K562 (cell line): ENCODE measurements around the gene NEUROD2. TPM values are rescaled to one million over a fixed set of nuclear protein-coding genes. Genes with fewer than 3 reads are reported as not detected.

Experiments used
- ATAC-seq: fragments of 200-7000 bp; cut with Tn5 transposase; 3 replicates; pipeline ENCODE4 v1.9.1; 2020; ENCODE audit warnings: moderate library complexity
- BruUV-seq: library from RNA; stranded (reverse); fragments of 400-500 nt; replicated peaks from 2 replicates; lab custom pipeline; 2021; lab: Mats Ljungman, UMichigan
- CTCF ChIA-PET: fragments of 300-600 bp; formaldehyde crosslinking; extraction: SDS; loops from one replicate; lab custom pipeline; 2021; ENCODE audit warnings: low intra/inter-chr PET ratio; lab: Yijun Ruan, JAX
- POLR2A ChIA-PET: fragments of 300-600, 350-650 bp; sonication (Branson Sonifier 250); formaldehyde crosslinking; extraction: SDS; loops from one replicate; lab custom pipeline; 2021; ENCODE audit warnings: antibody characterized with exemption, inconsistent platforms; lab: Yijun Ruan, JAX
- DNase-seq, 4 experiments: peaks; one replicate each; pipeline versions ENCODE4 v3.0.0 to v3.0.0-alpha.2; 2011 to 2018; ENCODE audit warnings: low spot score in 3 of 4, mixed read lengths in 3 of 4; ENCODE audit errors: extremely low read depth in 1 of 4
- FAIRE-seq: peaks from 2 replicates; lab custom pipeline; 2011; peaks lifted over from hg19 to GRCh38; lab: Jason Lieb, UNC
- H2AFZ ChIP-seq: 2 replicates; pipeline ENCODE4 v1.6.0; 2011; ENCODE audit warnings: low read depth, low read length, control low read depth, inconsistent platforms
- H3K27ac ChIP-seq: fragments of 200-600 bp; 3 replicates; pipeline ENCODE4 v1.8.0; 2011; ENCODE audit warnings: low read depth, mild to moderate bottlenecking, control low read depth, inconsistent platforms, low read length, moderate library complexity, mixed read lengths; ENCODE audit errors: extremely low read depth
- H3K27me3 ChIP-seq, 2 experiments: fragments of 300-600 bp in 1 of 2; 2 replicates in 1 of 2; 3 replicates in 1 of 2; pipeline versions ENCODE4 v1.6.0 to v1.8.0; 2011; ENCODE audit warnings: inconsistent platforms in 2 of 2, low read length in 2 of 2, mild to moderate bottlenecking in 1 of 2, mixed read lengths in 1 of 2, moderate library complexity in 1 of 2; ENCODE audit not compliant: control insufficient read depth in 2 of 2, insufficient read depth in 2 of 2
- H3K36me3 ChIP-seq: fragments of 300-600 bp; 3 replicates; pipeline ENCODE4 v1.8.0; 2011; ENCODE audit warnings: mild to moderate bottlenecking, low read length, inconsistent platforms; ENCODE audit not compliant: control insufficient read depth, insufficient read depth
- H3K4me1 ChIP-seq, 2 experiments: fragments of 200-600 bp in 1 of 2; replicated peaks in 1 of 2; 2 replicates in 1 of 2; 3 replicates in 1 of 2; pipeline versions ENCODE4 v1.5.1 to v1.8.0; 2011; ENCODE audit warnings: inconsistent platforms in 2 of 2, low read length in 2 of 2, mild to moderate bottlenecking in 1 of 2, mixed read lengths in 1 of 2, moderate library complexity in 1 of 2; ENCODE audit not compliant: control insufficient read depth in 2 of 2, insufficient read depth in 2 of 2
- H3K4me2 ChIP-seq: 2 replicates; pipeline ENCODE4 v1.6.1; 2011; ENCODE audit warnings: low read length, control low read depth, inconsistent platforms, mixed read lengths; ENCODE audit not compliant: insufficient read depth
- H3K4me3 ChIP-seq: fragments of 200-600 bp; sonication (generic), shearing (Covaris generic); 2 replicates; pipeline ENCODE4 v1.5.1; 2016; ENCODE audit warnings: control low read depth, inconsistent platforms
- H3K79me2 ChIP-seq: fragments of 200-600 bp; 3 replicates; pipeline ENCODE4 v1.8.0; 2011; ENCODE audit warnings: low read length, inconsistent platforms; ENCODE audit not compliant: control insufficient read depth, insufficient read depth
- H3K9ac ChIP-seq, 2 experiments: 2 replicates each; pipeline versions ENCODE4 v1.6.0 to v1.6.1; 2011; ENCODE audit warnings: low read depth in 2 of 2, low read length in 2 of 2, control low read depth in 1 of 2, inconsistent platforms in 1 of 2, mild to moderate bottlenecking in 1 of 2, mixed read lengths in 1 of 2; ENCODE audit not compliant: insufficient read depth in 1 of 2
- H3K9me1 ChIP-seq: one replicate; pipeline ENCODE4 v1.6.0; 2011; ENCODE audit warnings: inconsistent platforms, mild to moderate bottlenecking, low read length, moderate library complexity; ENCODE audit not compliant: control insufficient read depth, insufficient read depth
- H3K9me3 ChIP-seq: replicated peaks from 2 replicates; pipeline ENCODE4 v1.5.1; 2011; ENCODE audit warnings: low read depth, low read length, inconsistent platforms; ENCODE audit not compliant: control insufficient read depth, insufficient read depth
- H4K20me1 ChIP-seq: replicated peaks from 2 replicates; pipeline ENCODE4 v1.6.1; 2011; ENCODE audit warnings: low read length, inconsistent platforms, mixed read lengths; ENCODE audit not compliant: control insufficient read depth, insufficient read depth
- BRF1 ChIP-seq: IDR thresholded peaks from 3 replicates; pipeline ENCODE4 v1.6.1; 2011; ENCODE audit warnings: borderline replicate concordance, mild to moderate bottlenecking; ENCODE audit not compliant: insufficient read length; ENCODE audit errors: extremely low read depth
- IRF9 ChIP-seq: fragments of 450-650 bp; IDR thresholded peaks from 2 replicates; pipeline ENCODE4 v1.6.1; 2016; ENCODE audit warnings: missing biosample characterization, missing genetic modification characterization
- MAX ChIP-seq: sonication (generic); formaldehyde crosslinking; IDR thresholded peaks from 2 replicates; pipeline ENCODE4 v1.9.0; 2022; ENCODE audit warnings: mild to moderate bottlenecking, missing genetic modification reagents
- NR2F6 ChIP-seq: fragments of 450-650 bp; formaldehyde crosslinking; IDR thresholded peaks from 2 replicates; pipeline ENCODE4 v1.4.0; 2020; ENCODE audit warnings: mild to moderate bottlenecking
- ZNF121 ChIP-seq: sonication (generic); formaldehyde crosslinking; conservative IDR thresholded peaks from 2 replicates; pipeline ENCODE4 v1.8.0; 2022; ENCODE audit warnings: missing genetic modification reagents
- ZNF511 ChIP-seq: sonication (generic); formaldehyde crosslinking; IDR thresholded peaks from 2 replicates; pipeline ENCODE4 v1.8.0; 2022; ENCODE audit warnings: mild to moderate bottlenecking, missing genetic modification reagents
- WGBS: fragments of 100-300 bp; shearing (Covaris generic); methylation state at CpG from one replicate; pipeline ENCODE4 v1.1.6; 2016; ENCODE audit warnings: low coverage, mixed read lengths; ENCODE audit not compliant: insufficient coverage; ENCODE audit errors: missing lambda C conversion rate; 5-methylcytosine and 5-hydroxymethylcytosine counted together
- in situ Hi-C: fragments of 300-500 bp; cut with MboI; formaldehyde crosslinking; loops from 4 replicates; pipeline ENCODE4 v1.15.0; 2018; ENCODE audit warnings: inconsistent platforms, mixed read lengths
- intact Hi-C: fragments of 100-400 bp; cut with micrococcal nuclease; formaldehyde crosslinking; loops from 2 replicates; pipeline ENCODE4 v1.14.2; 2022
- polyA plus RNA-seq, 8 experiments: library from polyadenylated mRNA; depleted of rRNA in 4 of 8; stranded (reverse) in 5 of 8; unstranded in 3 of 8; fragments of >200 nt; fragmentation: Nextera tagmentation in 2 of 8; fragmentation: Illumina TruSeq in 1 of 8; extraction: Ambion mirVana in 2 of 8; extraction: Trizol in 1 of 8; gene quantifications; 2 replicates each; pipeline versions ENCODE4 v1.2.1 to v1.2.3, GENCODE V29; 2011 to 2014; ENCODE audit warnings: inconsistent platforms in 1 of 8, missing spikeins in 1 of 8
- total RNA-seq, 7 experiments: library from RNA; depleted of rRNA in 6 of 7; stranded (reverse); fragments of >200 nt in 6 of 7; fragmentation: Illumina TruSeq in 2 of 7; extraction: Trizol in 2 of 7; gene quantifications; 2 replicates each; pipeline versions ENCODE4 v1.2.1 to v1.2.3, GENCODE V29; 2011 to 2021; ENCODE audit warnings: low replicate concordance in 1 of 7

The NEUROD2 gene
- total and polyA plus RNA-seq, 9 of the 15 experiments (the other 6 are each of a cell fraction or from before 2014, with no cell fraction given), result not detected

- TF ChIP-seq ZNF511 (CRISPR knock-in tag) (no peak), NR2F6 (CRISPR knock-in tag) (no peak)
Measured at GRCh38 chr17:39607851-39608130, at the start of gene NEUROD2 (continued).

- ChIA-PET CTCF (interaction anchor here (0.6 to 3.3 kb wide), 2 partner anchors 33 to 520 kb away, joined by 3 to 38 read pairs; no protein-coding TSS in a partner anchor), POLR2A (interaction anchor here (0.6 to 1.1 kb wide), 4 partner anchors 14 to 645 kb away, joined by 3 to 4 read pairs (median 3); no protein-coding TSS in a partner anchor)
- Histone ChIP-seq H4K20me1 (no peaks in the 10 kb centered on the region), H3K4me1 (peaks cover 36 to 54% of the 10 kb centered on the region in 2 experiments), H3K27ac (no peak overlapping the region), H3K9ac (no peak overlapping the region), H3K4me2 (no peak overlapping the region), H3K27me3 (no peaks in the 10 kb centered on the region), H3K4me3 (no peak overlapping the region), H2AFZ (no peak overlapping the region), H3K9me3 (no peaks in the 10 kb centered on the region), H3K36me3 (peaks cover 58% of the 10 kb centered on the region), H3K9me1 (no peaks in the 10 kb centered on the region), H3K79me2 (peaks cover 40% of the 10 kb centered on the region)
- ATAC-seq (no peak), FAIRE-seq (no peak), DNase-seq (no peak)
- intact Hi-C loops, result no loop called here
- no TSS peak for BruUV-seq
- 62% methylated on average over 2 of the region's 2 CpGs for WGBS
- no peak for TF ChIP-seq BRF1
- TF ChIP-seq ZNF121 (CRISPR knock-in tag), result peak; percentile 78
- TF ChIP-seq MAX, result no peak
- no peak for TF ChIP-seq IRF9 (tag)
- in situ Hi-C loops, result no loop called here
Measured at GRCh38 chr17:39655105-39655504, 47.4 kb upstream of the NEUROD2 start.
